ENCODE measurements around the gene TPK1.
A peak's percentile ranks its signal among the peaks of the same experiment; 100 is the strongest.
"Not testable (repeated sequence)": the region's sequence is repeated elsewhere in the genome, so short reads cannot be mapped to it uniquely, and the experiment has no call there.

Gene TPK1

GRCh38 chr7:144428431-144428830 is 407.4 kb downstream of the TPK1 start:
- Histone ChIP-seq H4K8ac (ENCODE audit: low read depth, low read length) (no peak overlapping the region), H2BK120ac (ENCODE audit: low read depth, low read length) (no peak overlapping the region), H3K27me3 (ENCODE audit: insufficient read depth, low read length, poor library complexity) (no peaks in the 10 kb centered on the region), H3K9ac (ENCODE audit: low read length) (no peak overlapping the region), H2AK5ac (ENCODE audit: low read length) (no peak overlapping the region), H3K79me1 (ENCODE audit: low read length) (no peaks in the 10 kb centered on the region), H3K36me3 (ENCODE audit: control insufficient read depth, insufficient read depth, low read length) (no peaks in the 10 kb centered on the region), H3K27ac (ENCODE audit: low read depth, low read length) (no peak overlapping the region), H3K4ac (ENCODE audit: low read depth, low read length) (no peak overlapping the region), H3K4me2 (ENCODE audit: low read length) (no peak overlapping the region), H3K56ac (ENCODE audit: low read length) (no peak overlapping the region), H3K79me2 (ENCODE audit: control insufficient read depth, insufficient read depth, low read length) (no peaks in the 10 kb centered on the region), H4K5ac (ENCODE audit: low read length) (no peak overlapping the region), H2BK5ac (ENCODE audit: low read length) (no peak overlapping the region), H2BK15ac (replicated peaks; ENCODE audit: low read depth) (no peak overlapping the region), H3K4me3 (ENCODE audit: low read length) (no peak overlapping the region), H3K4me1 (ENCODE audit: control insufficient read depth, low read depth, low read length) (no peaks in the 10 kb centered on the region), H3K23ac (ENCODE audit: low read length) (no peak overlapping the region), H3K18ac (ENCODE audit: low read length) (no peak overlapping the region)
- no peak for DNase-seq
- no CpG with 5 or more reads among the region's 2 CpGs for WGBS (ENCODE audit: extremely low coverage, insufficient coverage, low lambda C conversion rate)

DNA sequence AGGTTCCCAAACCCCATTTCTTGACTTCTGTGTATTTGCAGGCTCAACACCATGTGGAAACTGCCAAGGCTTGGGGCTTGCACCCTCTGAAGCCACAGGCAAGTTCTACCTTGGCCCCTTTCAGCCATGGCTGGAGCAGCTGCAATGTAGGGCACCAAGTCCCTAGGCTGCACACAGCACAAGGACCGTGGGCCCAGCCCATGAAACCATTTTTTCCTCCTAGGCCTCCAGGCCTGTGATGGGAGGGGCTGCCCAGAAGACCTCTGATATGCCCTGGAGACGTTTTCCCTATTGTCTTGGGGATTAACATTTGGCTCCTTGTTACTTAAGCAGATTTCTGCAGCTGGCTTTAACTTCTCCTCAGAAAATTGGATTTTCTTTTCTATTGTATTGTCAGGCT is 408.3 kb downstream of the TPK1 start:
- H2BK5ac ChIP-seq (ENCODE audit: low read length); H3K9ac ChIP-seq (ENCODE audit: low read length); H4K5ac ChIP-seq (ENCODE audit: low read length); H4K8ac ChIP-seq (ENCODE audit: low read depth, low read length); H2AK5ac ChIP-seq (ENCODE audit: low read length); H3K4me3 ChIP-seq (ENCODE audit: low read length); H2BK120ac ChIP-seq (ENCODE audit: low read depth, low read length); H3K56ac ChIP-seq (ENCODE audit: low read length); H2BK15ac ChIP-seq (replicated peaks; ENCODE audit: low read depth); H3K4ac ChIP-seq (ENCODE audit: low read depth, low read length); H3K18ac ChIP-seq (ENCODE audit: low read length); H3K4me1 ChIP-seq (ENCODE audit: control insufficient read depth, low read depth, low read length); H3K27me3 ChIP-seq (ENCODE audit: insufficient read depth, low read length, poor library complexity); H3K23ac ChIP-seq (ENCODE audit: low read length); H3K79me2 ChIP-seq (ENCODE audit: control insufficient read depth, insufficient read depth, low read length); H3K36me3 ChIP-seq (ENCODE audit: control insufficient read depth, insufficient read depth, low read length); H3K27ac ChIP-seq (ENCODE audit: low read depth, low read length); H3K79me1 ChIP-seq (ENCODE audit: low read length); H3K4me2 ChIP-seq (ENCODE audit: low read length): not testable (repeated sequence)
- peak; percentile 11 for DNase-seq
- WGBS (ENCODE audit: extremely low coverage, insufficient coverage, low lambda C conversion rate) = no CpG with 5 or more reads among the region's 2 CpGs

DNA sequence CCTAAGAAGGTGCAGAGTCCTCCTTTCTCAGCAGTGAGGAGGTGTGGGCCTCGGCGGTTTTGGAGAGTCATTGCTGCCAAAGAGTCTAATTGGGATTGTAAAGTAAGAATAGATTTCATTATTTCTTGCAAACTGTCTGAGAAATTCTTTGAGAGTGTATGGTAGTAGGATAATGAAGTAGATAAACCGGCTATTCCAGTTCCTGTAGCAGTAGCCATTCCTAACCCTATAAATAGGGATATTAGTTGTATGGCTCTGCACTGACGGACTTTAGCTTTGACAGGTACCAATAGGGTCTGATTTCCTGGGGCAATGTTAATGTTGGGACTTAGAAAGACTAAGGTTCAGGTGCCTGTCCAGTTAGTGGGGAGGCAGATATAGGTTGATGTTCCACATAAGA is 416.9 kb downstream of the TPK1 start:
- no CpG with 5 or more reads among the region's 4 CpGs for WGBS (ENCODE audit: extremely low coverage, insufficient coverage, low lambda C conversion rate)
- DNase-seq; H4K5ac ChIP-seq (ENCODE audit: low read length); H3K4me2 ChIP-seq (ENCODE audit: low read length); H3K4me3 ChIP-seq (ENCODE audit: low read length); H3K79me2 ChIP-seq (ENCODE audit: control insufficient read depth, insufficient read depth, low read length); H3K27me3 ChIP-seq (ENCODE audit: insufficient read depth, low read length, poor library complexity); H4K8ac ChIP-seq (ENCODE audit: low read depth, low read length); H3K79me1 ChIP-seq (ENCODE audit: low read length); H2AK5ac ChIP-seq (ENCODE audit: low read length); H3K23ac ChIP-seq (ENCODE audit: low read length); H3K36me3 ChIP-seq (ENCODE audit: control insufficient read depth, insufficient read depth, low read length); H3K9ac ChIP-seq (ENCODE audit: low read length); H3K56ac ChIP-seq (ENCODE audit: low read length); H3K18ac ChIP-seq (ENCODE audit: low read length); H2BK15ac ChIP-seq (replicated peaks; ENCODE audit: low read depth); H3K4me1 ChIP-seq (ENCODE audit: control insufficient read depth, low read depth, low read length); H2BK120ac ChIP-seq (ENCODE audit: low read depth, low read length); H3K27ac ChIP-seq (ENCODE audit: low read depth, low read length); H3K4ac ChIP-seq (ENCODE audit: low read depth, low read length); H2BK5ac ChIP-seq (ENCODE audit: low read length): not testable (repeated sequence)

DNA sequence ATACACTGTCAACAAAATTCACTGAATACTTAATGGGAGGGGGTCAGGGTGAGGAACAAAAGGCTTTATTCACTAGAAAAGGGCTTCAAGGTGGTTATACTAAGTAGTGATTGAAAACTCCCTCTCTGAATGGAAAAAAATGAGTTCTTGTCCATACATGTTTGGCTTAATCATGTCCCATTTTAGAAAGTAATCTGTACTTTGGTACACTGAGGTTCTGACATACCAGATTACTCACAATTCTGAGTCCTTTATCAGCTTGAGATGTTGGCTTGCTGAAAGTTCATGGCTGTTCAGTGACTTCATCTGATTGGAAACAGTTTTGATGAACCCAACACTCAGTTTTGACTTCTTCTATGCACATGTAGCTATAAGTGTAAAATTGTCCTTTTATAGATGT is 419.5 kb downstream of the TPK1 start:
- Histone ChIP-seq H2BK15ac (replicated peaks; ENCODE audit: low read depth) (no peak overlapping the region), H3K4me2 (ENCODE audit: low read length) (no peak overlapping the region), H3K27me3 (ENCODE audit: insufficient read depth, low read length, poor library complexity) (no peaks in the 10 kb centered on the region), H2AK5ac (ENCODE audit: low read length) (no peak overlapping the region), H3K4me3 (ENCODE audit: low read length) (no peak overlapping the region), H3K4me1 (ENCODE audit: control insufficient read depth, low read depth, low read length) (no peaks in the 10 kb centered on the region), H3K9ac (ENCODE audit: low read length) (no peak overlapping the region), H4K8ac (ENCODE audit: low read depth, low read length) (no peak overlapping the region), H2BK120ac (ENCODE audit: low read depth, low read length) (no peak overlapping the region), H3K79me2 (ENCODE audit: control insufficient read depth, insufficient read depth, low read length) (no peaks in the 10 kb centered on the region), H3K18ac (ENCODE audit: low read length) (no peak overlapping the region), H3K23ac (ENCODE audit: low read length) (no peak overlapping the region), H2BK5ac (ENCODE audit: low read length) (no peak overlapping the region), H4K5ac (ENCODE audit: low read length) (no peak overlapping the region), H3K79me1 (ENCODE audit: low read length) (no peaks in the 10 kb centered on the region), H3K56ac (ENCODE audit: low read length) (no peak overlapping the region), H3K36me3 (ENCODE audit: control insufficient read depth, insufficient read depth, low read length) (no peaks in the 10 kb centered on the region), H3K27ac (ENCODE audit: low read depth, low read length) (no peak overlapping the region), H3K4ac (ENCODE audit: low read depth, low read length) (no peak overlapping the region)
- DNase-seq = no peak

DNA sequence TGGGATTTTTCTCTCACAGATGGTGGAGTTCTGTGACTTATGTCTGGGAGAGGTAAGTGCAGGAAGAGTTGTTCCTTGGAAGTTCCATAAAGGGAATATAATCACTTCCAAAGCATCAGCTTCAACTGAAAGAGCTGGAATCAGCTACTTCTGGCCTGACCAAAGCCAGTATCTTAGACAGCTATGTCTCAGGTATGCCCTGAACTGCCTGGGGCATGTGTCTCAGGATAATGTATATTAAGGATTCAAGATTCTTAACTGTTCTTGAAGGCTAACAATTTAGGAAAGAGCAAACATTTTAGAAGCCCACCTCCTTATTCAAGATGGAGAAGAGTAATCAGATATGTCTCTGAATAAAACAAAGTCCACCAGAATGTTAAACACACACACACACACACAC is 420.0 kb downstream of the TPK1 start:
- H2AK5ac ChIP-seq (ENCODE audit: low read length) = no peak overlapping the region
- no peaks in the 10 kb centered on the region for H3K79me1 ChIP-seq (ENCODE audit: low read length)
- H3K4me3 ChIP-seq (ENCODE audit: low read length) = no peak overlapping the region
- no peak overlapping the region for H2BK15ac ChIP-seq (replicated peaks; ENCODE audit: low read depth)
- H2BK120ac ChIP-seq (ENCODE audit: low read depth, low read length) = no peak overlapping the region
- H3K56ac ChIP-seq (ENCODE audit: low read length) = no peak overlapping the region
- H3K36me3 ChIP-seq (ENCODE audit: control insufficient read depth, insufficient read depth, low read length) = no peaks in the 10 kb centered on the region
- no peak overlapping the region for H2BK5ac ChIP-seq (ENCODE audit: low read length)
- no peak overlapping the region for H3K23ac ChIP-seq (ENCODE audit: low read length)
- no peak overlapping the region for H3K18ac ChIP-seq (ENCODE audit: low read length)
- H3K4me2 ChIP-seq (ENCODE audit: low read length) = no peak overlapping the region
- H3K79me2 ChIP-seq (ENCODE audit: control insufficient read depth, insufficient read depth, low read length) = no peaks in the 10 kb centered on the region
- H3K4ac ChIP-seq (ENCODE audit: low read depth, low read length) = no peak overlapping the region
- DNase-seq = no peak
- no peak overlapping the region for H4K8ac ChIP-seq (ENCODE audit: low read depth, low read length)
- H3K27me3 ChIP-seq (ENCODE audit: insufficient read depth, low read length, poor library complexity) = no peaks in the 10 kb centered on the region
- H3K4me1 ChIP-seq (ENCODE audit: control insufficient read depth, low read depth, low read length) = no peaks in the 10 kb centered on the region
- no peak overlapping the region for H3K27ac ChIP-seq (ENCODE audit: low read depth, low read length)
- H3K9ac ChIP-seq (ENCODE audit: low read length) = no peak overlapping the region
- no peak overlapping the region for H4K5ac ChIP-seq (ENCODE audit: low read length)

GRCh38 chr7:144414815-144415214 is 421.0 kb downstream of the TPK1 start:
- H2BK5ac ChIP-seq (ENCODE audit: low read length) = no peak overlapping the region
- DNase-seq = no peak

More at GRCh38 chr7:144414815-144415214, 421.0 kb downstream of the TPK1 start:
- no peak overlapping the region for H2BK15ac ChIP-seq (replicated peaks; ENCODE audit: low read depth)
- H3K9ac ChIP-seq (ENCODE audit: low read length) = no peak overlapping the region
- no peaks in the 10 kb centered on the region for H3K79me1 ChIP-seq (ENCODE audit: low read length)
- no peak overlapping the region for H3K27ac ChIP-seq (ENCODE audit: low read depth, low read length)
- H4K5ac ChIP-seq (ENCODE audit: low read length) = no peak overlapping the region
- no peak overlapping the region for H3K56ac ChIP-seq (ENCODE audit: low read length)
- H3K36me3 ChIP-seq (ENCODE audit: control insufficient read depth, insufficient read depth, low read length) = no peaks in the 10 kb centered on the region
- H2BK120ac ChIP-seq (ENCODE audit: low read depth, low read length) = no peak overlapping the region
- H2AK5ac ChIP-seq (ENCODE audit: low read length) = no peak overlapping the region
- no peak overlapping the region for H3K4ac ChIP-seq (ENCODE audit: low read depth, low read length)
- H3K27me3 ChIP-seq (ENCODE audit: insufficient read depth, low read length, poor library complexity) = no peaks in the 10 kb centered on the region
- no peak overlapping the region for H3K18ac ChIP-seq (ENCODE audit: low read length)
- no peak overlapping the region for H3K4me3 ChIP-seq (ENCODE audit: low read length)
- H3K79me2 ChIP-seq (ENCODE audit: control insufficient read depth, insufficient read depth, low read length) = no peaks in the 10 kb centered on the region
- H3K4me1 ChIP-seq (ENCODE audit: control insufficient read depth, low read depth, low read length) = no peaks in the 10 kb centered on the region
- no peak overlapping the region for H4K8ac ChIP-seq (ENCODE audit: low read depth, low read length)
- WGBS (ENCODE audit: extremely low coverage, insufficient coverage, low lambda C conversion rate) = no CpG with 5 or more reads among the region's 3 CpGs
- H3K23ac ChIP-seq (ENCODE audit: low read length) = no peak overlapping the region
- no peak overlapping the region for H3K4me2 ChIP-seq (ENCODE audit: low read length)

Measured in mesendoderm (in vitro differentiated cells).